Mesodermal cell (in vitro differentiated cells): ENCODE data around the gene SPEM2.

ENCODE experiments used
- H3K27ac ChIP-seq: 2 replicates; pipeline ENCODE4 v1.7.0; 2013; ENCODE audit warnings: mild to moderate bottlenecking, low read depth, low read length, moderate library complexity; ENCODE audit not compliant: severe bottlenecking
- H3K36me3 ChIP-seq: 2 replicates; pipeline ENCODE4 v1.7.1; 2013; ENCODE audit warnings: mild to moderate bottlenecking, low read length, moderate library complexity; ENCODE audit not compliant: control insufficient read depth, insufficient read depth
- H3K4me1 ChIP-seq: one replicate; pipeline ENCODE4 v1.7.1; 2013; ENCODE audit warnings: mild to moderate bottlenecking, low read length; ENCODE audit not compliant: insufficient read depth, control insufficient read depth, poor library complexity, severe bottlenecking
- H3K4me3 ChIP-seq: 2 replicates; pipeline ENCODE4 v1.7.0; 2013; ENCODE audit warnings: low read length, control low read depth, mild to moderate bottlenecking; ENCODE audit not compliant: insufficient read depth, poor library complexity, severe bottlenecking; ENCODE audit errors: extremely low read depth
- H3K9me3 ChIP-seq: 2 replicates; pipeline ENCODE4 v1.7.1; 2013; ENCODE audit warnings: mild to moderate bottlenecking, low read length, moderate library complexity; ENCODE audit not compliant: control insufficient read depth
- WGBS, 2 experiments: methylation state at CpG; one replicate each; pipeline ENCODE4 v1.1.5; 2013; ENCODE audit warnings: missing lambda C conversion rate in 2 of 2; ENCODE audit not compliant: insufficient coverage in 2 of 2; 5-methylcytosine and 5-hydroxymethylcytosine counted together

The SPEM2 gene

DNA sequence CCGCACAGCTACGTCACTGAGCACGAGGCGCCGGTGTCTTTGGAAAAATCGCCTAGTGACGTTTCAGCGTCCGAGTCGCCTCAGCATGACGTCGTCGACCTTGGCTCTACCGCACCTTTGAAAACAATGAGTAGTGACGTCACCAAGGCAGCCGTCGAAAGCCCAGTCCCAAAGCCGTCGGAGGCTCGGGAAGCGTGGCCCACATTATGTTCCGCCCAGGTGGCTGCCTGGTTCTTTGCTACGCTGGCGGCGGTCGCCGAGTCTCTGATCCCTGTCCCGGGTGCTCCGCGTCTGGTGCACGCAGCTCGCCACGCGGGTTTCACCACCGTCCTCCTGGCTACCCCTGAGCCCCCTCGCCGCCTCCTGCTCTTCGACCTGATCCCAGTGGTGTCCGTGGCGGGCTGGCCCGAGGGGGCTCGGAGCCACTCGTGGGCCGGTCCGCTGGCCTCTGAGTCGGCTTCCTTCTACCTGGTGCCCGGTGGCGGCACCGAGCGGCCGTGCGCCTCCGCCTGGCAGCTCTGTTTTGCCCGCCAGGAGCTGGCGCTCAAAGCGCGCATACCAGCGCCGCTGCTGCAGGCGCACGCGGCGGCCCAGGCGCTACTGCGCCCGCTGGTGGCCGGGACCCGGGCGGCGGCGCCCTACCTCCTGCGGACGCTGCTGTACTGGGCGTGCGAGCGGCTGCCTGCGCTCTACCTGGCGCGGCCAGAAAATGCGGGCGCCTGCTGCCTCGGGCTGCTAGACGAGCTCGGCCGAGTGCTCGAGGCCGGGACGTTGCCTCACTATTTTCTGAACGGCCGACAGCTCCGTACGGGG is 11.3 kb downstream of the SPEM2 start:
- H3K27ac ChIP-seq = peak overlapping the region; percentile 45
- peaks cover 15% of the 10 kb centered on the region for H3K4me1 ChIP-seq
- H3K9me3 ChIP-seq = no peaks in the 10 kb centered on the region
- peak overlapping the region; percentile 52 for H3K4me3 ChIP-seq
- H3K36me3 ChIP-seq = no peaks in the 10 kb centered on the region
- 3 to 5% methylated on average over 77 to 91 of the region's 92 CpGs for WGBS, 2 experiments

DNA sequence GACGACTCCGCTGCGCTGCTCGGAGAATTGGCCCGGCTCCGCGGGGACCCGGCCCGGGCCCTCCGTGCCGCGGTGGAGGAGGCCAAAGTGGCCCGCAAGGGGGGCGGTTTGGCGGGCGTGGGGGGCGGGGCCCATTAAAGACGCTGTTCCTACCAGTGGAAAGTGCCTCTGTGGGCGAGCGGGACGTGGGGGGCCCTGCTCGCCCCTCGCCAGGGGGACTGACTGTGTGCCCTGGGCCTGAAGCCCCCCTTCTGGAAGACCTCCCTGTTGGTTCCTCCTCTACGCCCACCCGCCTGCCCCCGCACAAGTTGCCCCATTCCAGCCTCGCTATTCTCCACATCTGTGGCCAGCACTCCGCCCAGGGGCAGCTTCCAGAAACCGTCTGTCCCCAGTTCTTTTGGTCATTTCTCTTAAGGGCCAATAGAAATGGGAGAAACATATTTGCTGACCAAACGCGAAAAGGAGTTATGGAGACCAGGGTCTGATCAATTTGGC is 12.0 kb downstream of the SPEM2 start:
- H3K9me3 ChIP-seq = no peaks in the 10 kb centered on the region
- peak overlapping the region; percentile 52 for H3K4me3 ChIP-seq
- no peaks in the 10 kb centered on the region for H3K36me3 ChIP-seq
- no peak overlapping the region for H3K27ac ChIP-seq
- 6 to 22% methylated on average over 15 to 19 of the region's 31 CpGs for WGBS, 2 experiments
- peaks cover 15% of the 10 kb centered on the region for H3K4me1 ChIP-seq

DNA sequence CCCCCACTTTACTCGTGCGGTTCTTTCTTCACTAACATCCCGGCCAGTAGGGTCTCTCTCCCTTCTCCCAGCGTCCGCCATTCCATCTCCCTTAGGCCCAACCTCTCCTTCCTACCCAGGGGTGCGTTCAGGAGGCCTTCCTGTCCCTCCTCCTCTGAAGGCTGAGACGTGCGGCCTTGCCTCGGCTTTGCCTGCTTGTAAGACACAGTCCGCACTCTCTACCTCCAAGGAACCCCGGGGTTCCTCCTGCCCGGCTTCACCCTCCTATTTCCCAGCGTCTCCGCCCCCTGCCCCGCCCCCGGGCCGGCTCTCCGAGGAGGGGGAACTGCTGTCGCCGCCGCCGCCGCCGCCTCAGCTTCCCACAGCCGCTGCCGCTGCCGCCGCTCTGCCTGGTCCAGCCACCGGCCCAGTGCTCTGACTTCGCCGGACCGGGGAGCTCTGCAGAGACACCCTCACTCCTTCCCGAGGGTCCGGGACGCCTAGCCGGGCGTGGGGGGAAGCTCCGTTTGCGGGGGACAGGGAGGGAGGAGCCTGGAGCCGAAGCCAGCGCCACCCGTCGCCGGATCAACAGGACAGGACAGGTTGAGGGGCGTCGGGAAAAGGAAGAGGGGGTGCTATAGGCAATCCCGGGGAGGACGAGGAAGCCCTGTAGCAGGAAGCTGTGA is 12.7 kb downstream of the SPEM2 start:
- WGBS, 2 experiments = 5 to 7% methylated on average over 28 to 32 of the region's 48 CpGs
- H3K4me3 ChIP-seq = peak overlapping the region; percentile 52
- no peaks in the 10 kb centered on the region for H3K9me3 ChIP-seq
- no peaks in the 10 kb centered on the region for H3K36me3 ChIP-seq
- H3K27ac ChIP-seq = peak overlapping the region; percentile 16
- H3K4me1 ChIP-seq = peaks cover 15% of the 10 kb centered on the region

DNA sequence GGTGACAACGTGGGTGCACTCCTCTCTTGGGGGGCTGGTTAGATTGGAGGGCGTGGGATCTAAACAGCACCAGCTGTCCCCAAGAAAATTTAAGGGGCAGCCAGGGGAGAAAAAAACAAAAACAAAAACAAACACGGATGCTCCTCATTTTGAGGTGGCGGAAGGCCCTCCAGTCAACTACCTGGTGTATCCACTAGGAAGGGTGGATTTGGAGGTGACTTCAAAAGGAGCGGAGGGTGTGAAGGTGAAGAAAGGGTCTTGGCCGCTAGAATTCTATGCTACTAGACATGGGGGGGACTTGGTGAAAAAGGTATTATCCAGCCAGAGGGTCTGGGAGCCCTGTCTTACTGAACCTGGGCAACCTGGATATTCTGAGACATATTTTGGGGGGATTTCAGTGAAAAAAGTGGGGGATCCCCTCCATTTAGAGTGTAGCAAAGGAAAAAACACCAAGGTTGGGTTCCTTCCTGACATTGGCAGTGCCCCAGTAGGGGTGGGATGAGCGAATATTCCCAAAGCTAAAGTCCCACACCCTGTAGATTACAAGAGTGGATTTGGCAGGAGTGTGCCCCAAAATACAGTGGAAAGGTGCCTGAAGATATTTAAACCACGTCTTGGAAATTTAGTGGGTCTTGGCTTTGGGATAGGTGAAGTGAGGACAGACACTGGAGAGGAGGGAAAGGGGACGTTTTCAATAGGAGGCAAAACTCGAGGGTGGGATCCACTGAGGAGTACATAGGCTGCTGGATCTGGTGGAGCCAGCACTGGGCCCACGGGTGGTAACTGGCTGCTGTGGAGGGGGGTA is 13.4 kb downstream of the SPEM2 start:
- peaks cover 15% of the 10 kb centered on the region for H3K4me1 ChIP-seq

DNA sequence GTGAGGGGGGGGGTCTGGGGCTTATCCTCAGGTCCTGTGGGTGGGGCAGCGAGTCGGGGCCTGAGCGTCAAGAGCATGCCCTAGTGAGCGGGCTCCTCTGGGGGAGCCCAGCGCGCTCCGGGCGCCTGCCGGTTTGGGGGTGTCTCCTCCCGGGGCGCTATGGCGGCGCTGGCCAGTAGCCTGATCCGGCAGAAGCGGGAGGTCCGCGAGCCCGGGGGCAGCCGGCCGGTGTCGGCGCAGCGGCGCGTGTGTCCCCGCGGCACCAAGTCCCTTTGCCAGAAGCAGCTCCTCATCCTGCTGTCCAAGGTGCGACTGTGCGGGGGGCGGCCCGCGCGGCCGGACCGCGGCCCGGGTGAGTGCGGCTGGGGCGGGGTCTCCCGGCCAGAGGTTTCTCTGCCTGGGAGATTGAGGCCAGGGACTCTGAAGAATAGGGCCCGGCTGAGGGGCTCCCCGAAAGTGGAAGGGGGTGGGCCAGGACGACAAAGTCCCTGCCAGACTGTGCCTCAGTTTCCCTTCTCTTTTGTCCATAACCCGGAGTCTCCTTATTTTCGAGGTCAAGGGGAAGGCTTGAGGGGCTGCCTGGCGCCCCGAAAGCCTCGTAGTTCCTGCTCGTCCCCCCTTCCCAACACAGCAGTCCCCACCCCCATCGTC is 14.2 kb downstream of the SPEM2 start, which contains the start of gene FGF11:
FGF11 (plus strand) TSS at position 51 of the 651 bp plus-strand sequence; CDS start at position 160, 109 bp downstream.
- Histone ChIP-seq H3K36me3 (no peaks in the 10 kb centered on the region), H3K27ac (peak within 1 kb of the TSS; percentile 91), H3K4me1 (peaks cover 17% of the 10 kb centered on the region), H3K4me3 (peak within 1 kb of the TSS; percentile 75), H3K9me3 (no peaks in the 10 kb centered on the region)
- WGBS, 2 experiments = 2 to 3% methylated on average over 35 to 46 of the region's 50 CpGs

More for the DNA sequence above, 13.4 kb downstream of the SPEM2 start:
- no peak overlapping the region for H3K27ac ChIP-seq
- H3K36me3 ChIP-seq = no peaks in the 10 kb centered on the region
- H3K9me3 ChIP-seq = no peaks in the 10 kb centered on the region
- peak overlapping the region; percentile 75 for H3K4me3 ChIP-seq
- 39 to 43% methylated on average over 8 to 10 of the region's 11 CpGs for WGBS, 2 experiments

DNA sequence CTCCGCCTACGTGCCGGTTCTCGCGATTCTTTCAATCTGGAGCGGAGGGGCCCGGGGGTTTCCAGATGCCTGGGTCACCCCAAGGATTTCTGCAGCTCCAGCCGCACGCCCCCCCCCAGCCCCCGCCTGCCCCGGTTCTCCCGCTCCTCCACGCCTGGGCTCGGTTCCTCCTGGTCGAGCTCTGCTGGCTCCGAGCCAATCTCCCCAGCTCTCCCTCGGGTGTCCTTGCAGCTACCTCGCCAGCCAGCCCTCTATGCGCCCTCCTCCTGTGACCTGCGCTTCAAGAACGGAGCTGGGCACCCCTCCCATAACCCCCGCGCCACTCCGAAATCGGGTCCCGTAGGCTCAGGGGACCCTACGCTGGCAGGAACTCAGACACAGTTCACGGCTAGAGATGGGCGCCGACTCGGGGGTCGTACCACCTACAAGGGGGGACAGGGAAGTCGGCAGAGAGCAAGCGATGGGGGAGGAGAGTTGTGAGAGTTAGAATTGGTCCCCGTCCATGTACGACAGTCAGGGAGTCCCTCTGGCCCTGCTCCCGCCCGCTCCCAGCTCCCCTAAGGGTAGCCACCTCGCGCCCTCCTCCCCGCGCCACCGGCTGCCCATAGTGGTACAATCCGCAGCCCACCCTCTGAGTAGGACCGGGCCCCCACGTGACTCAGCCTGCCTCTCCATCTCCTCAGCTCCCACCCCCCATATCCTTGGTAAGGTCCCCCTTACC is 14.9 kb downstream of the SPEM2 start:
- Histone ChIP-seq H3K4me3 (peak overlapping the region; percentile 75), H3K27ac (peak overlapping the region; percentile 91), H3K9me3 (no peaks in the 10 kb centered on the region), H3K4me1 (peaks cover 19% of the 10 kb centered on the region), H3K36me3 (no peaks in the 10 kb centered on the region)
- WGBS, 2 experiments = 0% methylated on average over 35 to 40 of the region's 46 CpGs

DNA sequence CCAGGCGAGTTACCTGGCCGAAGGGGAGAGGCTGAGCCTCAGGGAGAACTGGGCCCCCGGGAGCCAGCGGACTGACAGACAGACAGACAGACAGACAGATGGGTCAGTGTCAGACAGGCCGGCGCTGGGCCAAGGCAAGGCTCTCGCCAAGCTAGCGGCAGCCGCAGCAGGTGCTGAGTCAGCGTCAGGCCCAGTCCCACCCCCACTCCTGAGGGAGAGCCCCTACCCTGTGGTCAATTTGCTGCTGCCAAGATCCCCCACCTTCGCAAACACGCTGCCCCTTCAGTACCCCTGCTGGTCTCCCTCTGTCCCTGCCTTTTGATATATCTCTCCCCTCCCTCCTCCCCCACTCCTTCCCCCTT is 15.4 kb downstream of the SPEM2 start:
- Histone ChIP-seq H3K4me1 (peaks cover 19% of the 10 kb centered on the region), H3K36me3 (no peaks in the 10 kb centered on the region), H3K27ac (peak overlapping the region; percentile 91), H3K9me3 (no peaks in the 10 kb centered on the region), H3K4me3 (peak overlapping the region; percentile 75)
- WGBS, 2 experiments = 3 to 11% methylated on average over 7 to 10 of the region's 12 CpGs

DNA sequence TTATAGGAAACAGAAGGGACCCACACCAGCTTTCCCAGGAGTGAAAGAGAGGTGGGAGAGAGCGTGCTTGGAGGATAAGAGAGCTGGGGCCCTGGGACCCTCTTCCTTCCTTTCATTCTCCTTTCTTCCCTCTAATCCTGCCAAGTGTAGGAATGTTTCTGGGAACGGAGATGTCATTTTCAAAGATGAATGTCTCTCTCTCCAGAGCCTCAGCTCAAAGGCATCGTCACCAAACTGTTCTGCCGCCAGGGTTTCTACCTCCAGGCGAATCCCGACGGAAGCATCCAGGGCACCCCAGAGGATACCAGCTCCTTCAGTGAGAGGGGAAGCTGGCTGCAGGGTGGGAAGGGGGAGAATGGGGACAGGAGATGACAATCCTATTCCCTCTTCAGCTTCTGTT is 15.8 kb downstream of the SPEM2 start:
- Histone ChIP-seq H3K4me3 (no peak overlapping the region), H3K4me1 (peaks cover 19% of the 10 kb centered on the region), H3K36me3 (no peaks in the 10 kb centered on the region), H3K27ac (peak overlapping the region; percentile 91), H3K9me3 (no peaks in the 10 kb centered on the region)
- 60 to 66% methylated on average over 3 to 5 of the region's 7 CpGs for WGBS, 2 experiments

DNA sequence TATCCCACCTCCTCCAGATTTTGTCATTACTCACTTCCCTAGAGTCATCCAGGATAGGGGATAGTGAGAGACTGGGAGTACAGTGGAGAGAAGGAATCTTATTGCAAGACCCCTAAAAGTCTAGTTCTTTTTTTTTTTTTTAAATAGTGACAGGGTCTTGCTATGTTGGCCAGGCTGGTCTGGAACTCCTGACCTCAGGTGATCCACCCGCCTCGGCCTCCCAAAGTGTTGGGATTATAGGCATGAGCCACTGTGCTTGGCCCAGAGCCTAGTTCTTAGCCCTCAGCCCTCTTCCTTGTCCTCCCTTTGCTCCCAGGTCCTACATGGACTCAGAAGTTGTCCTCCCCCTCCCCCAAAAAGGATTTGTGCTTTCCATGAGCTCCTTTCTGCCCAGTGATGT is 16.7 kb downstream of the SPEM2 start:
- no peaks in the 10 kb centered on the region for H3K36me3 ChIP-seq
- WGBS, 2 experiments = 100% methylated on average over 2 of the region's 2 CpGs

More for the DNA sequence above, 16.7 kb downstream of the SPEM2 start:
- no peak overlapping the region for H3K4me3 ChIP-seq
- peaks cover 19% of the 10 kb centered on the region for H3K4me1 ChIP-seq
- no peaks in the 10 kb centered on the region for H3K9me3 ChIP-seq
- no peak overlapping the region for H3K27ac ChIP-seq
